Neuronal stem cell (in vitro differentiated cells): ENCODE results near the gene TNFRSF25.

Experiments
- DNase-seq: peaks from one replicate; pipeline ENCODE4 v3.0.0-alpha.2; 2013; ENCODE audit warnings: low spot score
- H2AFZ ChIP-seq: one replicate; pipeline ENCODE4 v1.6.1; 2013; ENCODE audit warnings: mild to moderate bottlenecking, low read length, inconsistent platforms
- H2AK5ac ChIP-seq: 2 replicates; pipeline ENCODE4 v1.6.1; 2013; ENCODE audit warnings: low read depth, mild to moderate bottlenecking, inconsistent platforms, low read length, moderate library complexity, mixed read lengths
- H2BK120ac ChIP-seq: 2 replicates; pipeline ENCODE4 v1.6.1; 2013; ENCODE audit warnings: low read depth, mild to moderate bottlenecking, inconsistent platforms, low read length, moderate library complexity, mixed read lengths
- H2BK12ac ChIP-seq: one replicate; pipeline ENCODE4 v1.6.1; 2013; ENCODE audit warnings: low read length, inconsistent platforms
- H2BK15ac ChIP-seq: 2 replicates; pipeline ENCODE4 v1.6.1; 2013; ENCODE audit warnings: mild to moderate bottlenecking, low read length, inconsistent platforms, mixed read lengths
- H2BK5ac ChIP-seq: one replicate; pipeline ENCODE4 v1.6.1; 2013; ENCODE audit warnings: inconsistent platforms, mild to moderate bottlenecking, low read length, moderate library complexity
- H3K14ac ChIP-seq: one replicate; pipeline ENCODE4 v1.6.1; 2013; ENCODE audit warnings: low read length, inconsistent platforms
- H3K18ac ChIP-seq: 2 replicates; pipeline ENCODE4 v1.6.1; 2013; ENCODE audit warnings: low read length, inconsistent platforms
- H3K23ac ChIP-seq: 2 replicates; pipeline ENCODE4 v1.6.1; 2013; ENCODE audit warnings: low read depth, mild to moderate bottlenecking, mixed read lengths, low read length, inconsistent platforms; ENCODE audit not compliant: poor library complexity
- H3K27ac ChIP-seq: replicated peaks from 3 replicates; pipeline ENCODE4 v1.5.1; 2013; ENCODE audit warnings: low read length, inconsistent platforms
- H3K27me3 ChIP-seq, 3 experiments: 2 replicates each; pipeline ENCODE4 v1.6.1; 2013; ENCODE audit warnings: low read length in 3 of 3, mild to moderate bottlenecking in 2 of 3, inconsistent platforms in 1 of 3, low read depth in 1 of 3, mixed read lengths in 1 of 3, moderate library complexity in 1 of 3; ENCODE audit not compliant: control insufficient read depth in 3 of 3, insufficient read depth in 3 of 3
- H3K36me3 ChIP-seq, 2 donors: replicated peaks in 1 of 2; 2 replicates each; pipeline ENCODE4 v1.6.1; 2013; ENCODE audit warnings: low read length in 2 of 2; ENCODE audit not compliant: control insufficient read depth in 2 of 2, insufficient read depth in 2 of 2
- H3K4ac ChIP-seq: 2 replicates; pipeline ENCODE4 v1.6.1; 2013; ENCODE audit warnings: inconsistent platforms, mild to moderate bottlenecking, low read length, moderate library complexity
- H3K4me1 ChIP-seq, 2 donors: 1 replicate in 1 of 2; 2 replicates in 1 of 2; pipeline ENCODE4 v1.6.1; 2013; ENCODE audit warnings: low read length in 2 of 2, low read depth in 1 of 2; ENCODE audit not compliant: control insufficient read depth in 2 of 2, insufficient read depth in 1 of 2
- H3K4me2 ChIP-seq: one replicate; pipeline ENCODE4 v1.6.1; 2013; ENCODE audit warnings: mild to moderate bottlenecking, low read length, inconsistent platforms; ENCODE audit not compliant: insufficient read depth, poor library complexity, severe bottlenecking
- H3K4me3 ChIP-seq, 2 donors: 2 replicates each; pipeline ENCODE4 v1.5.1; 2013; ENCODE audit warnings: low read length in 2 of 2, mild to moderate bottlenecking in 2 of 2, inconsistent platforms in 1 of 2, moderate library complexity in 1 of 2
- H3K79me1 ChIP-seq: one replicate; pipeline ENCODE4 v1.6.1; 2013; ENCODE audit warnings: low read depth, mild to moderate bottlenecking, inconsistent platforms, low read length, moderate library complexity
- H3K9ac ChIP-seq: one replicate; pipeline ENCODE4 v1.6.1; 2013; ENCODE audit warnings: mild to moderate bottlenecking, low read depth, low read length, inconsistent platforms; ENCODE audit not compliant: poor library complexity
- H3K9me3 ChIP-seq, 2 donors: replicated peaks in 1 of 2; 2 replicates each; pipeline versions ENCODE3 to v1.6.1; 2013; ENCODE audit warnings: low read length in 2 of 2, mild to moderate bottlenecking in 2 of 2, inconsistent platforms in 1 of 2, low read depth in 1 of 2, mixed read lengths in 1 of 2, moderate library complexity in 1 of 2; ENCODE audit not compliant: control insufficient read depth in 2 of 2, insufficient read depth in 1 of 2
- H4K8ac ChIP-seq: one replicate; pipeline ENCODE4 v1.6.1; 2013; ENCODE audit warnings: low read depth, mild to moderate bottlenecking, inconsistent platforms, low read length, moderate library complexity
- H4K91ac ChIP-seq: one replicate; pipeline ENCODE4 v1.6.1; 2013; ENCODE audit warnings: low read length, low read depth, mild to moderate bottlenecking, inconsistent platforms; ENCODE audit not compliant: poor library complexity
- WGBS, 2 donors: extraction: QIAGEN DNeasy Blood & Tissue Kit; methylation state at CpG; one replicate each; pipeline ENCODE4 v1.1.7; 2013; ENCODE audit warnings: missing lambda C conversion rate in 2 of 2, mixed read lengths in 1 of 2; ENCODE audit not compliant: insufficient read length in 2 of 2, insufficient replicate concordance in 1 of 2; ENCODE audit errors: extremely low coverage in 2 of 2; 5-methylcytosine and 5-hydroxymethylcytosine counted together

The TNFRSF25 gene

DNA sequence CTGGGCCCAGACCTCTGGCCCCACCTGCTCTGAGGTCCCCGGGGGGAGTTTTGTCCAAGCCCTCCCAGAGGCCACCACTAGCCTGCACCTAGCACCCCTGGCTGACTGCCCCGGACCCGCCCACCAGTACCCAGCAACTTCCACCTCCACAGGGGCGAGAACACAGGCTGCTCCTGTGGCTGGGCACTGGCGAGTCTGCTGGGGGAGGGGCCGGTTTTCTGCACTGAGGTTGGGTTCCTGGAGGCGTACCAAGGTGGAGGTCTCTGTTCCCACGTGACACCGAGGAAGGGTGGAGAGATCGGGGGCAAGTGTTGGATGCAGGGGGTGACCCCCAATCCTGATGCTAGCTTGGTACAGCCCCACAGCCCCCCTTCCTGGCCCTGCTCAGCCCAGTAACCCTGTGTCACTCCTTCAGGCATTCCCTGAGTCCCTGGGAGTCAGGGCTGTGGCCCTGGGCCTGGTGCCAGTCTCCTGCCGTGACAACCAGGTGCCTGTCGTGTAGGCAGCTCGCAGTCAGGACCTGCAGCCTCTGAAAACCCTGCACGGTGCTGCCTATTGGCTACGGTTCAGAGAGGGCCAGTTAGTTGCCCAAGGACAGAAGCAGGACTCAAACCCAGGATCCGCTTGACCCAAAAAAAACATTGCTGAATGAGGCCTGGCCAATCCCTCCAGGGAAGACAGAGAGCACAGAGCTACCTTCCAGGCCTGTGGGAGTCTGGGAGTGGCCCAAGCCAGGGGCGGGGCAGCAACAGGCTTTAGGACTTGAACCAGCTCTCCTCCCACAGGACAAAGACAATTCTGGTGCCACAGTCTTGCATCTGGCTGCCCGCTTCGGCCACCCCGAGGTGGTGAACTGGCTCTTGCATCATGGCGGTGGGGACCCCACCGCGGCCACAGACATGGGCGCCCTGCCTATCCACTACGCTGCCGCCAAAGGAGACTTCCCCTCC lies 38.3 kb downstream of the TNFRSF25 start:
- H3K4ac ChIP-seq, result peak overlapping the region; percentile 68
- no CpG with 5 or more reads among the region's 26 CpGs for WGBS, 2 donors

DNA sequence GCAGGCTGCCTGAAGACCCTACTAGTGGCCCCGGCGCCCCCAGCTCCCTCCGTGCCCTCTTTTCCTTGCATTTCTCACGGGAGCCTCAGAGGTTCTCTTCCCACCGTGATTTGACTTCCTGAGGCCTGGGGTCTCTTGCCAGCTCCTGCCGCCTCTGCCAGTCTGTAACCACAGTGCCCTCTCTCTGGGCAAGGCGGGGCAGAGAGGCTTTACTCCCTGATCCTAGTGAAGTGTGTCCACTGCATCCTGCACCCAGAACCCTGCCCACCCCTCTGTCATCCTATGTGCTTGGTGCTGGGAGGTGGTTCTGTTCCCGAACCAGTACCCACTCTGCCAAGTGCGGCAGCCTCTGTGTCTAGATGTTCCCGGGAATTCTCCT lies 39.0 kb downstream of the TNFRSF25 start:
- Histone ChIP-seq H2BK15ac (no peak overlapping the region), H4K8ac (no peak overlapping the region), H3K23ac (no peak overlapping the region), H2BK12ac (no peak overlapping the region), H4K91ac (no peak overlapping the region), H3K36me3 (no peaks in the 10 kb centered on the region), H3K9me3 (no peaks in the 10 kb centered on the region), H2BK5ac (no peak overlapping the region), H2BK120ac (no peak overlapping the region), H3K4me3 (no peak overlapping the region), H3K27ac (no peak overlapping the region), H3K4me2 (no peak overlapping the region), H3K14ac (no peak overlapping the region), H2AK5ac (peak overlapping the region; percentile 95), H3K9ac (no peak overlapping the region), H3K27me3 (peaks cover 21 to 83% (median 44%) of the 10 kb centered on the region in 3 experiments), H3K18ac (peak overlapping the region; percentile 22), H2AFZ (no peak overlapping the region), H3K4ac (no peak overlapping the region), H3K4me1 (peaks cover 5 to 12% of the 10 kb centered on the region in 2 donors), H3K79me1 (peaks cover 2% of the 10 kb centered on the region)
- DNase-seq, result no peak
- no CpG with 5 or more reads among the region's 10 CpGs for WGBS, 2 donors

More for the DNA sequence above, 38.3 kb downstream of the TNFRSF25 start:
- H4K91ac ChIP-seq, result no peak overlapping the region
- no peak overlapping the region for H3K4me3 ChIP-seq
- H2AK5ac ChIP-seq, result peak overlapping the region; percentile 95
- H3K79me1 ChIP-seq, result peaks cover 2% of the 10 kb centered on the region
- peak overlapping the region; percentile 75 for H3K14ac ChIP-seq
- H2AFZ ChIP-seq, result no peak overlapping the region
- H3K4me2 ChIP-seq, result no peak overlapping the region
- peaks cover 21 to 80% (median 42%) of the 10 kb centered on the region in 3 experiments for H3K27me3 ChIP-seq
- H2BK15ac ChIP-seq, result peak overlapping the region; percentile 97
- H3K9ac ChIP-seq, result peak overlapping the region; percentile 15
- H3K23ac ChIP-seq, result peak overlapping the region; percentile 62
- H3K9me3 ChIP-seq, result no peaks in the 10 kb centered on the region
- H3K18ac ChIP-seq, result peak overlapping the region; percentile 74
- H2BK120ac ChIP-seq, result no peak overlapping the region
- DNase-seq, result no peak
- H3K27ac ChIP-seq, result no peak overlapping the region
- peak overlapping the region; percentile 65 for H2BK12ac ChIP-seq
- no peak overlapping the region for H2BK5ac ChIP-seq
- H3K36me3 ChIP-seq, result no peaks in the 10 kb centered on the region
- peaks cover 5 to 12% of the 10 kb centered on the region in 2 donors for H3K4me1 ChIP-seq
- no peak overlapping the region for H4K8ac ChIP-seq

DNA sequence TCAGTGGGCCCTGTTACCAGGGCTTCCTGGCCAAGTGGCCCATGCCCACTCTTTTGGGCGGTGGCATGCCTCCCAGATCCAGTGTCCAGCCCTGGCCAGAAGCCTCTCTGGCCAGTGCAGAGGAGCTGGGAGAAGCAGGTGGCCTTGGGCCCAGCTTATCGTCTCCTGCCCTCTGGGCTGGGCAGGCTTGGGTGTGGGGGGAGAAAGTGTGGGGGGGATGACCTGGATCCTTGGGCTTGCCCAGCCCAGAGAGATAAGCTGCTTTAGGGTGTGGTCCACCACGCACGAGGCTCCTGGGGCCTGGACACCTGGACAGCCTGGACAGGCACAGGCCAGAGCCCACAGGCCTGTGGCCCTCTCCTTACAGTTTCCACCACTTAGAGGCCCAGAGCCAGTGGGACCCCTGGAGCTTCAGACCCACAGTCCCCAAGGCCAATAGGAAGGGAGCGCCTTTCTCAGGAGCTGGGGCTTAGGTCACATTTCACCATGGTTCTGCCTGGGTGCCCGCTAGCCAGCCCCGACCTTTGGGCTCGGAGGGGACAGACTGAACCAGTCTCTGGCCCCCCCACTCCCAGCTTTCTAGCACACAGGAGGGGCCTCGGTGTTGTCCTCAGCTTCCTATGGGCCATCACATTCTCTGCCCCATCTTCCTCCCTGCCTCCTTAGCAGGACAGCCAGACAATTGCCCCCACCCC lies 39.5 kb downstream of the TNFRSF25 start:
- Histone ChIP-seq H3K9me3 (no peaks in the 10 kb centered on the region), H3K14ac (no peak overlapping the region), H2BK5ac (no peak overlapping the region), H3K18ac (peak overlapping the region; percentile 22), H3K4me3 (no peak overlapping the region), H4K8ac (peak overlapping the region; percentile 58), H2BK12ac (no peak overlapping the region), H3K4me2 (no peak overlapping the region), H3K79me1 (peaks cover 2% of the 10 kb centered on the region), H3K27me3 (peaks cover 23 to 83% (median 49%) of the 10 kb centered on the region in 3 experiments), H2BK120ac (no peak overlapping the region), H4K91ac (no peak overlapping the region), H2BK15ac (no peak overlapping the region), H2AK5ac (peak overlapping the region; percentile 10), H3K23ac (peak overlapping the region; percentile 29), H3K36me3 (no peaks in the 10 kb centered on the region), H3K4me1 (peaks cover 5 to 12% of the 10 kb centered on the region in 2 donors), H3K9ac (no peak overlapping the region), H3K27ac (no peak overlapping the region), H3K4ac (no peak overlapping the region), H2AFZ (no peak overlapping the region)
- no peak for DNase-seq
- no CpG with 5 or more reads among the region's 9 CpGs for WGBS, 2 donors

DNA sequence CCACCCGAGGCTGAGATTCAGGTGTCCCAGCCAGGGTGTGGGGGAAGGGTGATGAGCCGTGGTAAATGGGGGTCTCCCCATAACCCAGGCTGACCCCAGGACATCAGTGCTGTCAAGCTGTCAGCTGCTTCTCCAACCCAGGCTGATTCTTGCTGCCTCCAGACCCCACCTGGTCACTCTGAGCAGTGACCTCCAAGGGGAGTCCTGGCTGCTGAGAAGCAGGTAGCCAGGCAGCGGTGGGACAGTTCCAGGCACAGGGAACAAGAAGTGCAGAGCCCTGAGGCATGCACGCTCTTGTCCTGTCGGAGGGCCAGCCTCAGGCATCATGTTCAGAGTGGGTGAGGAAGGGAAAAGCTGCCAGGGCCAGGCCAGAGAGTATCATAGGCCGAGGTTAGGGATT lies 40.3 kb downstream of the TNFRSF25 start:
- Histone ChIP-seq H3K9ac (no peak overlapping the region), H3K36me3 (no peaks in the 10 kb centered on the region), H3K4me2 (no peak overlapping the region), H2AK5ac (peak overlapping the region; percentile 17), H3K79me1 (peaks cover 2% of the 10 kb centered on the region), H3K18ac (no peak overlapping the region), H3K27ac (no peak overlapping the region), H4K91ac (no peak overlapping the region), H2BK120ac (no peak overlapping the region), H2BK12ac (no peak overlapping the region), H3K27me3 (peaks cover 27 to 86% (median 57%) of the 10 kb centered on the region in 3 experiments), H3K4me3 (no peak overlapping the region), H4K8ac (no peak overlapping the region), H2BK15ac (no peak overlapping the region), H3K23ac (peak overlapping the region; percentile 90), H2AFZ (no peak overlapping the region), H3K4ac (no peak overlapping the region), H3K14ac (no peak overlapping the region), H3K4me1 (peaks cover 5 to 10% of the 10 kb centered on the region in 2 donors), H2BK5ac (no peak overlapping the region), H3K9me3 (no peaks in the 10 kb centered on the region)
- DNase-seq, result no peak
- no CpG with 5 or more reads among the region's 6 CpGs for WGBS, 2 donors
